NCI-H524 treated with DMSO at 0.1 percent for 48 hours (cell line): Measurements from ENCODE around the gene PLAAT5.

Source experiments
- DNase-seq: peaks from one replicate; lab custom pipeline; 2025; lab: John Stamatoyannopoulos, UW

Gene PLAAT5

DNA sequence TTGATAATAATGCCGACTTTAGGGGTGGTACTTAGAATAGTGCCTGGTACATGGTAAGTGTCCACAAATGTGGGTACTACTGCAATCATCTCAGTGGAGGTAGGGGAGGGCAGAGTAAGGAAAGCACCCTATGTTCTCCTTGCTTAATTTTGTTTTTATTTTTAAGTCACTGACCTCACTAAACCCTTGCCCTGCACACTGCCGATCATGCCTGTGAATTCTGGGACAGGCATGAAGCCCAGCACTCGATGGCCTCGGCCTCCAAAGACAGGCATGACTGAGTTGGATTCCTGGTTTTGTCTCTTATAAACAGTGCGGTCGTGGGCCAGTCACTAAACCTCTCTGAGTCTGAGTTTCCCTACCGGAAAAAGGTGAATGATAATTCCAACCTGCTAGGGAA, 21.8 kb upstream of the PLAAT5 start:
- DNase-seq: no peak

DNA sequence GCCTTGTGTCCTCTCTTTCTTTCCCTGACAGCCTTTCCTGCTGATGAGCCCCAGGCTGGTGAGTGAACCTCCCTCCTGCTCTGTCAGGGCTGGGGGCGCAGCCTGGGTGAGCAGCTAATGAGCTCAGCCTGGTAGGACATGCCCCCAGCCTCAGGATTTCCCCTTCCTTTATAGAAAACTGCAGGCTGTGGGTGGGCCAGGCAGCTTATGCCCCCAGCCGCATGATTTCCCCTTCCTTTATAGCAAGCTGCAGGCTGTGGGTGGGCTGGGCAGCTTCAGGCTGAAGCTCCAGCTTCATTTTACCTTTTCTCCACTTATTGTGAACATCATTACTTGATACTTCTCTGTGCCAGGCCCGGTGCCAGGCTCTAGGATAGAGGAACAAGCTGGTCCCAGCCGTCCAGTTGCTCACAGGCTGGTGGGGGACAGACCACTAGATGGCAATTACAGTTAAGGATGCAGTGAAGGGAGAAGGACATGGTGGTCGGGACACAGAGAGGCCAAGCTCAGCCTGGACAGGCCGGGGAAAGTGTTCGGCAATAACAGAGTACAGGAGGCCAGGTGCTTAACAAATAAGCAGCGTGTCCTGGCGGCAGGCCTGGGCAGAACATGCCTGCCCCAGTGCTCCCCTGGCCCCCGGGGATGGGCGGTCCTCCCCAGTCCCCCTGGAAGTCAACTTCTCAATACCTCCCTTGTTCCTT, 20.2 kb upstream of the PLAAT5 start:
- DNase-seq: no peak

DNA sequence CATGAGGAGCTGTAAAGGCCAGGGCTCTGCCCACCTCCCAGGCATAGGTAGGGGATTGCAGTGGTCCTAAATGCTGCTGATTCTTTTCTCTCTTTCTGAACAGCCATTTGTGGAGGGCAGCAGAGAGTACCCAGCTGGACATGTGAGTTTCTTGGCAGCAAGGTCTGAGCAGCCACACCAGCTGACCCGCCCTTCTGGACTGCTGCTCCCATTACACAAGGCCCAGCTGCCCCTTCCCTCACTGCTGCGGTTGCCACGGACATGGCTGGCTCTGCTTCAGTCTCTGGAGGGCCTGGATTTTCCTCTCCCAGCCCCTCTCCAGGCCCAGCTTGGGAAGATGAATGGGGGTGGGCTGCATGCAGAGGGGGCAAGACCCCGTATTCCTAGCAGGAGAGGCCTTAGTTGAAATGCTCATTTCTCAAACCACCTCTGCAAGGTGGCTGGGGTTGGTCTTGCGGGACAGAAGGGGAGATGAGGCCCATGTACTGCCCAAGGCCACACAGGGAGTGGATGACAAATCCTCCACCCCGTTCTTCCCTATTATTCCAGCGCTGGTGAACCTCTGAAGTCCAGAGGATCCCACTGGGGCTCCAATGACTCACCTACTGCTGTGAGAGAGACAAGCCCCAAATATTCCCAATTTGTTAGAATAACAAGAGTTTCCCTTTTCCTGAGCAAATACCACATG, 19.5 kb upstream of the PLAAT5 start:
- no peak for DNase-seq

DNA sequence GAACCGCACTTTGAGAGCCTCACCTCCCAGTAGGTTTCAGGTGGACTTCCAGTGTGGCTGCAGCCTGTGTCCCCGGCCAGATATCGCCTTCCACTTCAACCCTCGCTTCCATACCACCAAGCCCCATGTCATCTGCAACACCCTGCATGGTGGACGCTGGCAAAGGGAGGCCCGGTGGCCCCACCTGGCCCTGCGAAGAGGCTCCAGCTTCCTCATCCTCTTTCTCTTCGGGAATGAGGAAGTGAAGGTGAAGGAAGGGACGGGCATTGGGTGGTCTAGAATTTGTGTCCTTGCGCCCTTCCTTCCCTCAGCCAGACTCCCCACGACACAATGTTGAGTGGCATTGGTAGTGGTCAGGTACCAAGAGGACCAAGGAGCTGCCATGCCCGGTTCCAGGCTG, 17.8 kb upstream of the PLAAT5 start:
- DNase-seq: no peak

DNA sequence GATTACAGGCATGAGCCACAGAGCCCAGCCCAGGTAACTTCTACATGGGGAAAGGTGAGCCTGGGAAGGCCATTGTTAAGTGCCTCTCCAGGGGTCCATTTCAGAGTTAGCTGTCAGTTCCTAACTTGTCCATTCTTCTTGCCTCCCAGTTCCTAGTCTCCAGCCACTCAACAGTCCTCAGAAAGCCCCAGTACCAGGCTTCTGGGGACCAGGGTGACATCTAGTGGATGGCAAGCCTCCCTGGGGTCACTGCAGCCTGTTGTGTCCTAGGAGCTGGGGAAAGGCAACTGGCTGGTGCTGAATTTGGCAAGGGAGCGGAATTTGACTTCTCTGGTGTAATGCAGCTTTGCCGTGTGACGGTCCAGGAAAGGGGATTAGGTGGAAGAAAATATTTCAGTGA, 17.0 kb upstream of the PLAAT5 start:
- DNase-seq: no peak

DNA sequence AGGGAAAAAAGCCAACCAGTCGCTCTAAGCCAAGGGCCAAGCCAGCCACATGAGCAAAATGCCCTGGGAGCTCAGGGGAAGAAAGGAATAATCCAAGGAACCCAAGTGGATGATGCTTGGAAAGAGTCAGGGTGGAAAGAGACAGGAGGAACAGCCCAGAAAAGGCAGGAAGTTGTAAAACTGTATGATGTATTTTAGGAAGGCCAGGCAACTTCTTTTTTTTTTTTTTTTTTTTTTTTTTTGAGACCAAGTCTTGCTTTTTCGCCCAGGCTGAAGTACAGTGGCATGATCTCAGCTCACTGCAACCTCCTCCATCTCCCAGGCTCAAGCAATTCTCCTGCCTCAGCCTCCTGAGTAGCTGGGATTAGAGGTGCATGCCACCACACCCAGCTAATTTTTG, 16.5 kb upstream of the PLAAT5 start:
- no peak for DNase-seq

DNA sequence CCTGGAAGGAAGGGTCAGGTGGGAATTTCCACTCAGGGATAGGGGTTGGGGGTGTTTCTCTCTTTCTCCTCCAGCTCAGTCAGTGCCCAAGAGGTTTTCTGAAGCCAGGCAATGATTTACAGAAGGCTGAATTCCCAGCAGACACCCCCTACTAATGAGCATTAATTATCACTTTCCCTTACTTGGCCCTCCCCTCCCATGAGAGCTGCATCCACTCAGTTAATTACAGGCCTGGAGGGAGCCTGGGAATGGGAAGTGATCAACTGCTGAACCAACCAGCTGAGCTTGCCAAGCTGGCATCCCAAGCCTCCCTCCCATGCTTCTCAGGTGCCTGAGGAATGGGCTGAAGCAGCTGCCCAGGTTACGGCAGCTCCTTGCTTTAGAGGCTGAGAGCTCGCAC, 15.9 kb upstream of the PLAAT5 start:
- no peak for DNase-seq

DNA sequence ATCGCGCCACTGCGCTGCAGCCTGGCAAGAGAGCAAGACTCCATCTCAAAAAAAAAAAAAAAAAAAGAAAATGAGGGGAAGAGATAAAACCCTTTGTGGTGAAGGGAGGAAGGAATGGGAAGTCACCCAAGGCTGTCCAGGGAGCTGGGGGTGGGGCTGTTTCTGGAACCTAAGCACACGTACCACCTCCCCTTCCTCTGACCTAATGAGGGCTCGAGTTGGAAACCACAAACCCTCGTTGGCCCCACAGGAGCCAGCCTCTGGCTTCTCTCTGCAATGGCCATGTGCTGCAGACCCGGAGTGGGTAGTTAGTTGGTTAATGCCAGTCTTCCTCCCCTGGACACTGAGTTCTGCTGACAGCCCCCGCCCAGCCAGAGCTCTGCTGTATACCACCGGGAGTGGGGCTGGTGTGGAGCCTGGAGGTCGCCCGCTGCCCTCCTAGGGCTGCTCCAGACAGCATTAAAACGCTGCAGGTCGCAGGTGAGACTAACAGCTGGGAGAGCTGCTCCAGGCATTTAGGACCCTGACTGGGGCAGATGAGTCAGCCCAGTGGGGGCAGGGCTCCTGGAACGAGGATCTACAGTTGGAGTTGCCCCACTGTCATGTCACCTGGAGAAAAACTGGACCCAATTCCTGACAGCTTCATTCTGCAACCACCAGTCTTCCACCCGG, 15.0 kb upstream of the PLAAT5 start, which contains the start of gene LGALS12:
Gene LGALS12 (plus strand): TSS at position 228 of the 672 bp plus-strand sequence. CDS start 375 bp downstream, at position 603.
- no peak for DNase-seq

DNA sequence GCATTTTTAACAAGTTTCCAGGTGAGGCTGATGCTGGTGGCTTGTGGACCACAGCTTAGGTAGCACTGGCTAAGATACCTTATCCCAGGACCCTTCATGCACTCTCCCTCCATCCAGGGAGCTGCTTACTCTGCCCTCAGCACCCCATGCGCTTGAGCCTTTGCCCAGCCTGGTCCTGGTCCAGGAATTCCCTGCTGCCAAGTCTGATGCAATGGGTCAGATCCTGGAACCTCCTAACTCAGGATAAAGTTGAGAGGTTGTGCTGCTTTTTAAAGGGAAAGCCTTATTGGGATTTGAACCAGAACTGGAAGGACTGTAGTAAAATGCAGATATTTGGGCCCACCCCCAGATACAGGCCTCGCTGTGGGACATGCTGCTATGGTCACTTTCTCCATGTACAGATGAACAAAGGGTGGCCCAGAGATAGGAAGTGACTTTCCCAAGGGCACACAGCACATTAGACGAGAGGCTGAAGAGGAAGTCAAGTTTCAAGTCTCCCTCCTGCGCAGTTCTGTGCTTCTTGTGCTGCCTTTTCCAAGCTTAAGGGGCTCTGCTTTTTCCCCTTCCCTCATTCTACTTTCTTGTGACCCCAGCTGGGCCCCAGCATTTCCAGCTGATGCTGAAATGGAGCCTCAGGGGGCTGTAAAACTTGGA, 14.1 kb upstream of the PLAAT5 start:
- no peak for DNase-seq

DNA sequence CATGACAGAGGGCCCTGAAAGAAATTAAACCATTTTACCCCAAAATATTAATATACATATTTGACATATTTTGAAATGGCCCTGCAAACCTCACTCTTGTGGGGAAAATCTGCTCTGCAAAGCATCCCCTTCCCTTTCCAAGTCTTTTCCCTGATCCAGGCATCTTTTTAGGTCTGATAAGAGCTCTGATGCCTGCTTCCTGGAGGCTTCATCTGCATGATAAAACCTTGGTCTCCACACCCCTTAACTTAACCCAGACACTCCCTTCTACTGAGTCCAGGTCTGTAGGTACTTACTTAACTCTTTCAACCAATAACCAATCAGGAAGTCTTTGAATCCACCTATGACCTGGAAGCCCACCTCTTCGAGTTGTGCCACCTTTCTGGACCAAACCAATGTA, 13.1 kb upstream of the PLAAT5 start:
- DNase-seq: no peak

DNA sequence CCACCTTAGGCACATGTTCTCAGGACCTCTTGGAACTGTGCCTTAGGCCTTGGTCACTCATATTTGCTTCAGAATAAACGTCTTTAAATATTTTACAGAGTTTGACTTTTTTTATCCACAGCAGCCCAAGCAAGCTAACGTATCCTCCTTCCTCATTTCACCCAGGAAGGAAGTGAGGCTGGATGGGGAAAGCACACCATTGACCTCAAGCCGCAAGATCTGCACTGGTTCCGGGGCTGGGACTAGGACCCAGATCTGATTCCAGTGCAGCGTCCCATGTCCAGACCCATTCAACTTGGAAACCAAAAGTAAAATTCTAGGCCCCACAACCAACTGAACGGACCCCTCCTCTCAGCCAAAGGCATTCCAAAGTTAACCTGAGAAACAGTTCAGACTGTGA, 12.5 kb upstream of the PLAAT5 start:
- no peak for DNase-seq

DNA sequence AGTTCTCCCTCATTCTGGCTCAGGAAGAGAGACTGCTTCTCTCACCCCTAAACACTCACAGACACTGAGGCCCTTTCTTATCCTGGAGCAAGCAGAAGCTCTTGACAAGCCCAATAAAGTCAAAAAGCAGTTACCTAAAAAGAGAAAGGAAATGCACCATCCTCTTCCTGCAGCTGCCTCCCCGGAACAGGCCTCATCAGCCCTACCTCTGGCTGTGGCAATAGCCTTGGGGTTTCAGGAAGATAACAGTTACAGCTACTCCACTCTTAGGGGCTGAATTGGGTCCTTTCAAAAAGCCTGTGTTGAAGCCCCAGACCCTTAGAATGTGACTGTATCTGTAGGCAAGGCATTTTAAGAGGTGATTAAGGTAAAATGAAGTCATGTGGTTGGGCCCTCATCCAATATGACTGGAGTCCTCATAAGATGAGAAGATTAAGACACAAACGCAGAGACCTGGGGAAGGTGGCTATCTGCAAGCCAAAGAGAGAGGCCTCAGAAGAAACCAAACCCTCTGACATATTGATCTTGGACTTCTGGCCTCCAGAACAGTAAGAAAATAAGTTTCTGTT, 11.4 kb upstream of the PLAAT5 start:
- DNase-seq: no peak

DNA sequence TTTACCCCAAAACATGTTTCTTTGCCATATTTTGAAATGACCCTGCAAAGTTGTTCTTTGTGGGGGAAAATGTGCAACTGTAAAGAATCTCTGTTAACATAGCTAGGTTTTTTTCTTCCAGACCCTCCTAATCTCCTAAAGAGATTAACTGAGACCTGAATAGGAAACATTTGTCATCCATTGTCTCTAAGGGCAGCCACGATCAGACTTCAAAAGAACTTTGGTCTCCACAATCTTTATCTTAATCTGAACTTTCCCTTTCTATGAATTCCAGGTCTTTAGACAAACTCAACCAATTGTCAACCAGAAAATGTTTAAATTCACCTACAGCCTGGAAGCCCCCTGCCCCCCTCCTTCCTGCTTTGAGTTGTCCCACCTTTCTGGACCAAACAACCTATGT, 10.3 kb upstream of the PLAAT5 start:
- DNase-seq: no peak

DNA sequence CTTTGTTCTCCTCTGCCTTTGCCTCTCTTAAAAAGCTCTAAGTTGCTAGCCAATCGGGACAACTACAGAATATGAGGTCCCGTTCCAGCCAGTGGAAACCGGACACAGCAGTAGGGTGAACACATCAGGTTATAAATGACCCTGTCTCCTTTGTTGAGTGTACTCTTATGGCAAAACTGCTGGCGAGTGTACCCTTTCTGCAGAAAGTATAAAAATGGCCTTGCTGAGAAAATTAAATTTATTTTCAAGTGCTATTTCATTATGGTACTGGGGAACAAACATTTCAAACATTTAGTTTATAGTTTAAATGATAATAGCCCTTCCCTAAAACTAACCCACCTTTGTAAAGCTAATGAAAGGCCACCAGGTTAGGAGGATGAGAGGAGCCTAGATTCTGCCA, 8.9 kb upstream of the PLAAT5 start:
- no peak for DNase-seq

DNA sequence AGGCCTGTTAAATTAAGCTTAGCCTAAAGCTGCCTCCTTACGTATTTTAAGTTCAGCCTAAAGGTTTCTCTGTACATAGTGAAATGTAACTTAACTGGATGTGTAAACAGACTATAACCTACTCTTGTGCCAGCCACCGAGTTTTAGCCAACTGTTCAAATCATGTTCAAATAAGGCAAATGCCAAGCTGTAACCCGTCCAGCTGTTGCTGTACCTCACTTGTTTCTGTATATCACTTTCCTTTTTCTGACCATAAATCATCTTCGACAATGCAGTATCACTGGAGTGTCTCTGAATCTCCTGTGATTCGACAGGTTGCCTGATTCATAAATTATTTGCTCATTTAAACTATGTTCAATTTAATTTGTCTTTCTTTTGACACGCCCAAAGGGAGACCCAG, 4.0 kb upstream of the PLAAT5 start:
- DNase-seq: no peak

DNA sequence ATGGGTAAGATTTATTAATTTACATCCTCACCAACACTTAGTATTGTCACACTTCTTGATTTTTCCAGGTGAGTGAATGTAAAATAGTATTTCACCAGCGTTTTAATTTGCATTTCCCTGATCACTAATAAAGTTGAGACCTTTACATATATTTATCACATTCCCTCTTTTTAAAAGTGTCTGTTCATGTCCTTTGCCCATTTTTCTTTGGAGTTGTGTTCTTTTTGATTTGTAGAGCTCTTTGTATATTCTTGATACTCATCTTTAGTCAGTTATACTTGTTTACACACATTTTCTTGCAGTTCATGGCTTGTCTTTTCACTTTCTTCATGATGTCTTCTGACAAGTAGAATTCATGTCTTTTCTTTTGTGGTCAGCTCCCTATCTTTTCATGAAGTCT, 2.2 kb upstream of the PLAAT5 start:
- DNase-seq: no peak

DNA sequence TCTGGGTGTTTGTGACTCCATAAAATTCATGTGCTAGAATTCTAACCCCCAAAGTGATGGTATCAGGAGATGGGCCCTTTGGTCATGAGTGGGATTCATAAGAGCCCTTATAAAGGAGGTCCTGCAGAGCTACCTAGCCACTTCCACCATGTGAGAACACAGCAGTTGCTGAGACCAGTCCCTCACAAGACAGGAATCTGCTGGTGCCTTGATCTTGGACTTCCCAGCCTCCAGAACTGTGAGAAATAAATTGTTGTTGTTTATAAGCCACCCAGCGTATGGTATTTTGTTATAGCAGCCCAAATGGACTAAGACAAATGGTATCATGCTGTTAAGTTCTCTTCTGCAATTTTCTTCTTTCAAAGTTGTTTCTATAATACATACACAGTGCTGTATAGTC, 1.5 kb upstream of the PLAAT5 start:
- DNase-seq: no peak

DNA sequence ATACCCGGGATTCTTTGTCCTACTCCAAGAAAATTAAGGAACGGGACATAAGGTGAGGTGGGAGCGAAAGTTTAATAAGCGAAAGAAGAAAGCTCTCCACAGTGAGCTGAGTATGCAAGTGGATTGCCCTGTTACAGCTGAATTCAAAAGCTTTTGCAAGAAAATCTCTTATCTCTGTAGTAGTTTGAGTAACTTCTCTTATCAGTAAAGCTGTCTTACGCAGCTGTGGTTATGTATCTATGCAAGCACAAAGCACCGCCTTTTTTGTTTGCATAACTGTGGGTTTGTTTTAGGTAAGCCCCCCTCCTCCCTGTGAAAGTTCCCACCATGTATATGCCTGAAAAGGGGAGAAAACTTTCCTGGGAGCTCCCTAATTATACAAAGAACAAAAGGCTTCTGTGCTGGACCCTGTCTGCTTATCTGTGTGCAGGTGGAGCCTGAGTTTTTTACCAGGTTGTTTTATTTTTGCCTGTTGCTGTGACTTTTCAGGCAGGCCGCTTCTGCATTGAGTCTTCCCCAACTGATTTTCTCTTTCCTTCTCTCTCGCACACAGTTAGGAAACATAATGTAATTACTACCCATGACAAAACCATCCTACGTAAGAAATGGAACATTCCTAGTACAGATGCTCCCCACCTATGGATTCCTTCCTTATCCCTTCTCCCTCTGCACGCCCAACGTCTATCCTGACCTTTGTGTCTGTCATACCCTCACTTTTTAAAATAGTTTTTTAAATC, 837 bp upstream of the PLAAT5 start:
- DNase-seq: no peak

DNA sequence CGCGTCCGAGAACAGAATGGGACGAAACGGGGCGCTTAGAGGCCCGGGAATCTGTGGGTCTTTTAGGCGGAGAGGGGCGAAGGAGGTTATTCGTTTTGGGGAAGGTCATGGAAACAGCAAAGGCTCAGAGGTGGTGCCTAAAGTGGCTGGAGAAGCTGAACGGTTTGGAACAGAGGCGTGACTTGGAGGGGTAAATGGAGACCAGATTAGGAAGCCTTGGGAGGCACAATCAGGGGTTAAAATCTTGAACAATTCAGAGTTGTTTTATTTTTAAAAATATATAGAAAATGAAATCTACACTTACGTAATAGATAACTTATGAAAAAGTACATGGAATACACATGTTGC, 247 bp upstream of the PLAAT5 start:
- no peak for DNase-seq

DNA sequence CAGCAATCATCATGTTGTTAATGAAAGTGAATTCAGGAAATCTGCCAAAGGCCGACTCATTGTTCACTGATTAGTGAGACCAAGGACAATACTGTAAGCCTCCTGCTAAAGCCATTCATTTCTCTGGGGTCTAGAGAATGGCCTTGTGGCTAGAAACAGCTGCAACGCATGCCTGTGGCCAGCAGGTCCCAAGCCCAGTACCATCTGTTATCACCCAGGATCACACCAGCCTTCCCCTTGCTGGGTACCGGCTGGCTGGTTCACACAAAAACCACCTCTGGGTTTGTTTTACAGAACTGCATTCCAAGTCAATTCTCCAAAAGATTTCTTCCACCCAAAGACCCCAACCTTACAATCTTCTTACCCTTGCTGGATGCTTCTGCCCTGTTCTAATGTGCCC, 1.1 kb downstream of the PLAAT5 start:
- DNase-seq: no peak

DNA sequence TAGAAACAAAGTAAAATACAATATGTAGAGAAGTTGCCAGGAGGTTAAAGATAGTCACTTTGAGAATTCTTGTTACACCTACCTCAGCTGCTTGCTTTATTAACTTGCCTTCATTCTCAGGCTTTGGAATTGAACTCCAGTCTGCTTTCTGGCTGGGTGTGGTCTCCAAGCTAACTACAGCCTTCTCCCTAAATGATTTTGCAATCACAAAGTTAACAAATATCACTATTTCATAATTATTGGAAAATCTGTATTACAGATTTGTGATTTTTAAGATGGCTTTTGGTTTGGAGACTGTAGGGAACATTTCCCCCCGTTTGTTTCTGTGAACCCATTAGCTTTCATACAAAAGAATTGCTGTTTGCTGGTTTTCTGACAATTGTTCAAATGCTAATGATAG, 2.2 kb downstream of the PLAAT5 start:
- no peak for DNase-seq

DNA sequence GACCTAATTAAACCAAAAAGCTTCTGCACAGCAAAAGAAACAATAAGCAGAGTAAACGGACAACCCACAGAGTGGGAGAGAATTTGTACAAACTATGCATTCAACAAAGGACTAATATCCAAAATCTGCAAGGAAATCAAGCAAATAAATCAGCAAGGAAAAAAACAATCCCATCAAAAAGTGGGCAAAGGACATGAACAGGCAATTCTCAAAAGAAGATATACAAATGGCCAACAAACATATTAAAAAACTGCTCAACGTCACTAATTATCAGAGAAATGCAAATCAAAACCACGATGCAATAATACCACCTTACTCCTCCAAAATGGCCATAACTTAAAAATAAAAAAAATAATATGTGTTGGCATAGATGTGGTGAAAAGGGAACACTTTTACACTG, 5.2 kb downstream of the PLAAT5 start:
- DNase-seq: no peak
